ENCODE results near the gene ARPP21.

Gene ARPP21

GRCh38 chr3:35677797-35678196, 38.5 kb downstream of the ARPP21 start:
- H3K4me3 ChIP-seq (ENCODE audit: low read length, poor library complexity, severe bottlenecking), result no peak overlapping the region
- no peaks in the 10 kb centered on the region for H3K9me2 ChIP-seq (replicated peaks; ENCODE audit: low read depth, low read length)
- no peaks in the 10 kb centered on the region for H4K20me1 ChIP-seq (ENCODE audit: insufficient read depth, low read length, poor library complexity, severe bottlenecking)
- no peaks in the 10 kb centered on the region for H3K9me3 ChIP-seq (ENCODE audit: insufficient read depth, low read depth, low read length)
- no peaks in the 10 kb centered on the region for H3K79me2 ChIP-seq (ENCODE audit: insufficient read depth, low read length)
- no peaks in the 10 kb centered on the region for H3K36me3 ChIP-seq (ENCODE audit: insufficient read depth, low read length)
- H3K4me2 ChIP-seq (ENCODE audit: low read depth, low read length, poor library complexity, severe bottlenecking), result no peak overlapping the region
- H3K4me1 ChIP-seq (ENCODE audit: insufficient read depth, low read length, poor library complexity, severe bottlenecking), result peaks cover 14% of the 10 kb centered on the region
- H3K9ac ChIP-seq (ENCODE audit: low read depth, low read length, poor library complexity, severe bottlenecking), result no peak overlapping the region
- H3K27me3 ChIP-seq (ENCODE audit: insufficient read depth, low read length, poor library complexity, severe bottlenecking), result no peaks in the 10 kb centered on the region
- no peaks in the 10 kb centered on the region for H3F3A ChIP-seq (ENCODE audit: low read depth)
- H2AFZ ChIP-seq (ENCODE audit: low read length), result no peak overlapping the region; the same call in 1 of the 2 replicates
- no peak for TF ChIP-seq CTCF (conservative IDR thresholded peaks at IDR 0.05; ENCODE audit: low read length)

DNA sequence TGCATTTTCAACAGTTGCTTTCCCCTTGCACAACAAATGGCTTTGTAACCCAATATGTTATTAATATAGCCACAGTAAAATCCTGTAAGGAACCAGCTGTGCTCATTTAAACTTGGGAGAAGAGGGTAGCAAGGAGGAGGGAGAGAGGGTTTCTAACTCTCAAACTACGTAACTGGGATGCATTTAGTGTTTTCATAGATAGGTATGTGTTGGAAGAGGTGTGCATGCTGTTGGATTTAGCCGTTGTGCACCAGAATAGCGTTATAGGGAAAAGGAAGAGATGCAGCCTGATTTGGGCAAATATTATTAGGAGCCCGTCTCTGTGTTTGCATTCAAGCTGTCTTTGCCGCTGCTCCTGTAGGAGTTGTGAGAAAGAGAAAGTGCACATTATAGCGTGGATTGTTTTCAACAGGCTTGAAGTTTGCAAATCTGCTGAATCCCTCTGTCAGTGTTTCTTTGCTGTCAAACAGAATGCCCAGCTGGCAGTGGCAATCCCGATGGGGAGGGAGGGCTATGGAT, 39.4 kb downstream of the ARPP21 start:
- Histone ChIP-seq H3K9ac (ENCODE audit: low read depth, low read length, poor library complexity, severe bottlenecking) (no peak overlapping the region), H3K79me2 (ENCODE audit: insufficient read depth, low read length) (no peaks in the 10 kb centered on the region), H3F3A (ENCODE audit: low read depth) (no peaks in the 10 kb centered on the region), H2AFZ (ENCODE audit: low read length) (peak overlapping the region; percentile 6; the same call in 1 of the 2 replicates), H3K36me3 (ENCODE audit: insufficient read depth, low read length) (no peaks in the 10 kb centered on the region), H3K9me2 (replicated peaks; ENCODE audit: low read depth, low read length) (no peaks in the 10 kb centered on the region), H3K4me2 (ENCODE audit: low read depth, low read length, poor library complexity, severe bottlenecking) (no peak overlapping the region), H4K20me1 (ENCODE audit: insufficient read depth, low read length, poor library complexity, severe bottlenecking) (no peaks in the 10 kb centered on the region), H3K4me3 (ENCODE audit: low read length, poor library complexity, severe bottlenecking) (no peak overlapping the region), H3K27me3 (ENCODE audit: insufficient read depth, low read length, poor library complexity, severe bottlenecking) (no peaks in the 10 kb centered on the region), H3K9me3 (ENCODE audit: insufficient read depth, low read depth, low read length) (no peaks in the 10 kb centered on the region), H3K4me1 (ENCODE audit: insufficient read depth, low read length, poor library complexity, severe bottlenecking) (peaks cover 14% of the 10 kb centered on the region)
- TF ChIP-seq CTCF (conservative IDR thresholded peaks at IDR 0.05; ENCODE audit: low read length), result no peak
- TF ChIP-seq EZH2phosphoT487 (IDR thresholded peaks at IDR 0.05; ENCODE audit: borderline replicate concordance), result no peak

DNA sequence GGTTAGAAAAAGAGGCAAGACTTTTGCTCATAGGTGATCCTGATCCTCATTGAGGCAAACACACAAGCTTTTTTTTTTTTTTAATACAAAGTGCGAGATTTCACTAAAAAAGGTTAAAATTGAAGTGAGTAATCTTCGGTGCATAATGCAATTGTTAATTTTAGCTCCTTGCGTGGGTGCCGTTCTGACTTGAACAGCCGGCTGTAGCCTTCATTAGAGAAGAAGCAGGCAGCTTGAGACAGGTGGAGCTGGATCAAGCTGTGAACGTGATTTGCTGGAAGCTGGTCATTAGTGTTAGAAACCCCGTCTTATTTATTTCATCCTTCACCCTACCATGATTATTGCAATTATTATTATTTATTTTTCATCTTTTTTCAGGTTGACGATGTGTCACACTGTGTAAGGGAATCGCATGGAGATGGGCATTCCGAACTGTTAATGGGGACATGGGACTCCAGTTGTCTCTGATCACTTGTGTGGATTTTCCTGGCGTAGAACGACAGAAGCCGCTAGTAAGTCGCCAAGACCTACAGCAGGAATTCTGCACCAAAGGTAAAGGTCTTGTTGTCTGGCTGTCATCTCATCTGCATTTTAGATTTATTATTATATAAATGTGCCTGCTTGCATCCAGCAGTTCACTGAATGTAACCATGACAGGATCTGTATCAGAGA, 40.2 kb downstream of the ARPP21 start:
- TF ChIP-seq CTCF (conservative IDR thresholded peaks at IDR 0.05; ENCODE audit: low read length) (no peak), EZH2phosphoT487 (IDR thresholded peaks at IDR 0.05; ENCODE audit: borderline replicate concordance) (no peak)
- no peak overlapping the region for H3K9ac ChIP-seq (ENCODE audit: low read depth, low read length, poor library complexity, severe bottlenecking)
- no peaks in the 10 kb centered on the region for H3F3A ChIP-seq (ENCODE audit: low read depth)
- H3K4me2 ChIP-seq (ENCODE audit: low read depth, low read length, poor library complexity, severe bottlenecking), result no peak overlapping the region
- no peak overlapping the region for H3K4me3 ChIP-seq (ENCODE audit: low read length, poor library complexity, severe bottlenecking)
- H2AFZ ChIP-seq (ENCODE audit: low read length), result no peak overlapping the region
- H3K79me2 ChIP-seq (ENCODE audit: insufficient read depth, low read length), result no peaks in the 10 kb centered on the region
- no peaks in the 10 kb centered on the region for H3K9me2 ChIP-seq (replicated peaks; ENCODE audit: low read depth, low read length)
- H4K20me1 ChIP-seq (ENCODE audit: insufficient read depth, low read length, poor library complexity, severe bottlenecking), result no peaks in the 10 kb centered on the region
- H3K4me1 ChIP-seq (ENCODE audit: insufficient read depth, low read length, poor library complexity, severe bottlenecking), result peaks cover 14% of the 10 kb centered on the region
- H3K27me3 ChIP-seq (ENCODE audit: insufficient read depth, low read length, poor library complexity, severe bottlenecking), result no peaks in the 10 kb centered on the region
- no peaks in the 10 kb centered on the region for H3K9me3 ChIP-seq (ENCODE audit: insufficient read depth, low read depth, low read length)
- H3K36me3 ChIP-seq (ENCODE audit: insufficient read depth, low read length), result no peaks in the 10 kb centered on the region

Data from Loucy (cell line).